Retinal pigment epithelial cell (primary cell): ENCODE results near the gene DISP3.

Experiments used
- DNase-seq: peaks from one replicate; pipeline ENCODE4 v3.0.0-alpha.2; 2010; ENCODE audit warnings: low read depth
- H3K4me3 ChIP-seq: 2 replicates; pipeline ENCODE4 v1.5.1; 2011; ENCODE audit warnings: mild to moderate bottlenecking, low read length, control low read depth, moderate library complexity
- CTCF ChIP-seq: conservative IDR thresholded peaks from 2 replicates; pipeline ENCODE4 v1.5.1; 2011; ENCODE audit warnings: low read depth, low read length, control low read depth, inconsistent platforms

The DISP3 gene

GRCh38 chr1:11529763-11530730 is 51.1 kb downstream of the DISP3 start:
- H3K4me3 ChIP-seq = no peak overlapping the region
- no peak for DNase-seq
- no peak for TF ChIP-seq CTCF

- H3K4me3 ChIP-seq = no peak overlapping the region
- TF ChIP-seq CTCF = no peak
- no peak for DNase-seq
These were observed 51.9 kb downstream of the DISP3 start for GRCh38 chr1:11530731-11531311.

GRCh38 chr1:11531314-11531870 is 52.4 kb downstream of the DISP3 start:
- no peak overlapping the region for H3K4me3 ChIP-seq
- DNase-seq = no peak
- TF ChIP-seq CTCF = no peak

- TF ChIP-seq CTCF = no peak
- H3K4me3 ChIP-seq = no peak overlapping the region
- DNase-seq = no peak
These were observed 53.0 kb downstream of the DISP3 start for GRCh38 chr1:11531943-11532342.

GRCh38 chr1:11533790-11534787 is 55.1 kb downstream of the DISP3 start:
- DNase-seq = no peak
- TF ChIP-seq CTCF = no peak
- no peak overlapping the region for H3K4me3 ChIP-seq

DNA sequence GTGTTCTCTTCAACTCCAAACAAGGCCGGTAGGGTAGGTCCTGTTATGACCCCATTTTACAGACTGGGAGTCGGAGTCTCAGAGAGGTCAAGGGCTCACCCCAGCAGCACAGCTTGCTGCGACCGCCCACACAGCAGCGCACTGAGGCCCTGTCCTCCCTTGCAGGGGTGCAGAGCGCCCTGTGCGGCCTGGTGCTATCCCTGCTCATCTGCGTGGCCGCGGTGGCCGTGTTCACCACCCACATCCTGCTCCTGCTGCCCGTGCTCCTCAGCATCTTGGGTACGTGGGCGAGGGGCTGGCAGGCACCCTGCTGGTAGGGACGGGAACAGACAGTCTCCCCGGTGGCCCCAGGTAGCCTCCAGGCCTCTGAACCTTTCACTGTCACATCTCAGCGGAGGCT is 55.9 kb downstream of the DISP3 start:
- no peak for DNase-seq
- no peak for TF ChIP-seq CTCF
- H3K4me3 ChIP-seq = no peak overlapping the region
